NCI-H2081 treated with DMSO at 0.1 percent for 48 hours (cell line): ENCODE measurements around the gene DUOX2.
A peak's percentile ranks its signal among the peaks of the same experiment; 100 is the strongest.

Source experiments
- DNase-seq: peaks from one replicate; lab custom pipeline; 2025; lab: John Stamatoyannopoulos, UW

Gene DUOX2

DNA sequence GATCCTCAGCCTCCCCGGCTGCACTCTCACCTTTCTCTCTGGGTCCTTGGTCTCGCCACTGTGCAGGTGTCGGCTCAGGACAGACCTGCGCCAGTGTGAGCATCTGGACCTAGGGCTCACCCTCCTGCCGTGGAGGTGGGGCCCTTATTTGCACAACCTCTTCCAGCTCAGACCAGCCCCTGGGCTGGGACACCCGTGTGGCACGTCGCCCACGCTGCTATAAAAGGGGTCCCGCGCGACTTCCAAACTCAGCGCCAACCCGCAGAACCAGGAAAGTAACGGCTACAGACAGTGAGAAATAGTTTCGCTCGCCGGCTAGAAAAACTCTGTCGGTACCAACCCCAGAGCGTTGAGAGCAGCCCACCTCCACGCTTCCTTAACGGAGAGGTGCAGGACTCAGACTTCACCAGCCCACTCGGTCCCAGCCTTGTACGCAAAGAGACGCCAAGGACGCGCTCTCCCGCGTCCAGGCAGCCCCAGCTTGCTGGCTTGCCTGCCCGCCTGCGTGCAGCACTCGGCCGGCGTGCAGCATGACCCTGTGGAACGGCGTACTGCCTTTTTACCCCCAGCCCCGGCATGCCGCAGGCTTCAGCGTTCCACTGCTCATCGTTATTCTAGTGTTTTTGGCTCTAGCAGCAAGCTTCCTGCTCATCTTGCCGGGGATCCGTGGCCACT is at the start of gene DUOX2, which contains the start of gene DUOXA2:
TSS of gene DUOX2 (minus strand) at position 97 of the 675 bp plus-strand sequence. CDS start 761 bp downstream, outside the sequence.
TSS of gene DUOXA2 (plus strand) at position 251 of the 675 bp plus-strand sequence. CDS start at position 531, 280 bp downstream.
- no peak for DNase-seq

- no peak for DNase-seq
These were observed 49.5 kb upstream of the DUOX2 start for GRCh38 chr15:45163508-45163856.

- DNase-seq = peak; percentile 43
These were observed 49.0 kb upstream of the DUOX2 start for GRCh38 chr15:45162771-45163507.

GRCh38 chr15:45161666-45162065 is 47.7 kb upstream of the DUOX2 start:
- no peak for DNase-seq

GRCh38 chr15:45157974-45158373 is 44.0 kb upstream of the DUOX2 start:
- DNase-seq = no peak

DNA sequence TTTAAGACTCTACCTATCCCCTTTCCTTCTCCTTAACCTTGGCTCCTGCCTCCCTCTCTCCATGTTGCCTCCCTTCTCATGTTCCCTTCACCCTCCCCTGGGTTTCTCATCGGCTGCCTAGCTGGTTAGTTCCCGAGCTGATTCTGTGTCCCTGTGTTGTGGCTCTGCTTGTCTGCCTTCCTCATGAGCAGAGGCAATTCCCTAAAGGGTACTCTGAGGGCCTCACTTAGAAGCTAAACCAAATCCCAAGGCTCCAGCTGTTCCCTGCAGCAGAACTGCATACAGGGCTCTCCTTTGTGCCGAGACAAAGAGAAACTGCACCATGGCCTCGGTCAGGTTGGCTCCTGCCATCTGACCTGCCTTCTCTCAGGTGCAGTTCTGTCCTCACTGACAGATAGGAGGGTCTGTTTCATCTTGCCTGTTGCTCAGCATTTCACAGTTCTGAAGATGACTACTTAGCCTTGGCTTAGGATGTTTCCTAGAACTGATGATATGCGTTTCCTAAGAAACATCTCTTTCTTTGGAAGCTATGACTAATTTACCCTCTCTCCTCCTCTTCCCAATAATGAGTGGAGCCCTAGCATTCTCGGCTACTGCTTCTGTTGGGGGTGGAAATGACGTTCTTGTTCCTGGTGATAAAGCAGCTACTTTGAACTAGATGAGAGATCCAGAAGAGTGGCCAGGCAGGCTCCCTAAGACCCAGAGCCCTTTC is 42.9 kb upstream of the DUOX2 start:
- no peak for DNase-seq

- no peak for DNase-seq
These were observed 41.8 kb upstream of the DUOX2 start for GRCh38 chr15:45155739-45156138.

DNA sequence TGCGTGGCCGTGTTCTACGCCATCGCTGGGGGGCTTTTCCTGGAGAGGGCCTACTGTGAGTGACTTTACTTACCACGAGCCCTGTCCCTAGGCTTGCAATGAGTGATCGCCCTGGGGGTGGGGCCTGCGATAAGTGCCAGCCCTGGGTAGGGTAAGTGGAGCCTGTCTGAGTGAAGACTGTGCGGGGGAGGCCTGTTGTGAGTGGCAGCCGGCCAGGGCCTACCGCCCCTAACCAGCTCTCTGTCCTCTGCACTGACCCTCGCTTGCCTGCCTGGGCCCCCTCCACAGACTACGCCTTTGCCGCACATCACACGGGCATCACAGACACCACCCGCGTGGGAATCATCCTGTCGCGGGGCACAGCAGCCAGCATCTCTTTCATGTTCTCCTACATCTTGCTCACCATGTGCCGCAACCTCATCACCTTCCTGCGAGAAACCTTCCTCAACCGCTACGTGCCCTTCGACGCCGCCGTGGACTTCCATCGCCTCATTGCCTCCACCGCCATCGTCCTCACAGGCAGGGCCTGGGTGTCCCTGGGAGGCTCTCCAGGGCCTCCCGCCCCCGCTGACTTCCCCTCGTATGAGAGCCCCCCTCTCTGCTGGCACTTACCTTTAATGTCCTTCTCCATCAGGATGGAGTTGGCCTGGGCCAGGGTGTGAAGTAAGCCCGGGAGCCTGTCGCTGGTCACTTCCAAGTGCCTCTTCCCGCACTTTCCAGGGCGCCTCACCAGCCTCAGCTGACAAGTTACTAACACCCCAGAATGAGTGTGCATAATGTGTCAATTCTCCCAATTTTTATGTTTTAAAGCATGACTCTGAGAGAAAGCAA is 38.2 kb upstream of the DUOX2 start:
- no peak for DNase-seq

- DNase-seq = no peak
These were observed 37.0 kb upstream of the DUOX2 start for GRCh38 chr15:45150997-45151396.

GRCh38 chr15:45150481-45150880 is 36.5 kb upstream of the DUOX2 start:
- no peak for DNase-seq

DNA sequence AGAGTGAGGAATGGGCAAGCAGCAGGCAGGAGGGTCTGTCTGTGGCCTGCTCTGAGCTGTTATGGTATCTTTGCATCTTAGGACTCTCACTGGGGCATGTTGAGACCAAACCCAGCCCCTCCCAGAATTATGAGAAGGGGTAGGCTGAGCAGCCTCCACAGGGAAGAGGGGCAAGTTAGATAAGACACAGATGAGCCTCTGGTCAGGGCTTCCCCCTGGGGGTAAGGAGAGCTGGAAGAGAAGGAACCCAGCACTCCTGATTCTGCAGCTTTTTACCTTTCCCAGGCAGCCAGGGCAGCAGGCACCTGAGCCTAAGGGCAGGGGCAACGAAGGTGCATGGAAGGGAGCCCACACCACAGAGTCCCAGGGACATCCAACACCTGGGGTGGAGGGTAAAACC is 35.1 kb upstream of the DUOX2 start:
- DNase-seq = no peak

GRCh38 chr15:45148076-45149059 is 34.4 kb upstream of the DUOX2 start:
- no peak for DNase-seq

DNA sequence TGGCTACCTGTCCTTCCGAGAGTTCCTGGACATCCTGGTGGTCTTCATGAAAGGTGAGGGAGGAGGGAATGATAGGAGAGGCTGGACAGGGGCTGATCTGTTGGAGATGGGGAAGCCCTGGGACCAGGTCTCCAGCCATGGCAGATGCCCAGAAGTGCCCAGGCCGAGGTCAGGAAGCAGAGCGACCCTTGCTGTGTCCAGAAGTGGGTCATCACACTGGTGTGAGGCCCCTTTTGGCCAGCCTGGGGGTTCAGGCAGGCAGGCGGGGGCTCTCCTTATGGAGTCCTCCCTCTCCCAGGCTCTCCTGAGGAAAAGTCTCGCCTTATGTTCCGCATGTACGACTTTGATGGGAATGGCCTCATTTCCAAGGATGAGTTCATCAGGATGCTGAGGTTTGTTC is 33.6 kb upstream of the DUOX2 start:
- DNase-seq = no peak

DNA sequence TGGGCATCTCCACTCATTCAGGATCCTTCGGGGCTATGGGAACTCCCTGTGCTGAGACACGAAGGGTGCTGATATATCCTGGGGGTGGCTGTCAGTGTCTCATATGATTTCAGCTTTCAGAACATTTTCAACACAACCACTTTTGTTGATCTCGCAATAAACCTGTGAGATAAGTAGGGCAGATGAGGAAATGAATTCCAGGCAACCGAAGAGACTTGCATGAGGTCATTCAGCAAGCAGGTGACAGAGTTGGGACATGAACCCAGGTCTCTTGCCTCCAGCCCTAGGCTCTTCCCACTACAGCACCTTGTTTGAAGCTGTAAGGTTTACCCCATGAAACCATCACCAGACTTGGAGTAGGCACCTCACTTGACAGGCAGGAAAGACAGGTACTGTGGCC is 32.4 kb upstream of the DUOX2 start:
- DNase-seq = no peak

- DNase-seq = no peak
These were observed 30.8 kb upstream of the DUOX2 start for GRCh38 chr15:45144775-45145174.

- DNase-seq = no peak
These were observed 30.0 kb upstream of the DUOX2 start for GRCh38 chr15:45143946-45144345.

- no peak for DNase-seq
These were observed 29.1 kb upstream of the DUOX2 start for GRCh38 chr15:45143056-45143455.

DNA sequence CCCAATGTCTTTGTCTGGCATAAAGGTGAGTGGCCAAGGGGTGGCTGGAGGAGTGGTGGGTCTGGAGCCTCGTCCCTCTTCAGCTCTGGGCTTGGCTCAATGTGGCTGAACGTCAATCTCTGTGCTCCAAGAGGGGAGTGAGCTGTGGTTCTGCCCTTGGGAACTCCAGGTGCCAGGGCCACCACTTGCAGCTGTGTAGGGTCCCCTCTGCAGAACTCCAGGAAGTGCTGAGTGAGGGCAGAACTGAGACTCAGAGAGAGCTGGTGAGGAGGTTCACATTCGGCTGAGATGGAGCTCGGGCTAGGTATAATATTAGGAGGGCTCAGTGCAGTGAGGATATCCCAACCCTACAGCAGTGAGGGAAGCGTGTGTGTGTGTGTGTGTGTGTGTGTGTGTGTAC is 27.4 kb upstream of the DUOX2 start:
- DNase-seq = no peak

GRCh38 chr15:45140557-45141250 is 26.7 kb upstream of the DUOX2 start:
- DNase-seq = no peak

DNA sequence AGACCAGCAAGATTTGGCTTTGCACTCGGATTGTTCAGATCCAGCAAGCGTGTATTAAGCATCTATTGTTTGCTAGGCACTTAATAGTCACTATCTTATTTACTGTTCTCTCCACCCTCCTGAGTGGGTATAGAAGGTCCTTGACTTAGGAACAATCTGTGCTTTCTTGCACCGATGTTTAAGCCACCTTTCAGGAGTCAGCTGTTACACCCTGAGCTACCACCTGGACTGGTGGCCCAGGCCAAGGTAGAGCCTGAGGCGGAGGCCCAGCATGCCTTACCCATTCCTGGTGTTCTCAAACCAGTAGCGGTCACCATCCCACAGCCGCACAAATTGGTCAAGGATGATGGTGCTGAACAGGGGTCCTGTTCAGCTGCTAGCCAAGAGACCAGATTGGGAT is 25.8 kb upstream of the DUOX2 start:
- DNase-seq = no peak
